ENCODE results near the gene MVD.

The MVD gene

GRCh38 chr16:88633684-88634140 is 29.2 kb downstream of the MVD start:
- H3K36me3 ChIP-seq (ENCODE audit: control insufficient read depth, insufficient read depth, low read length) = no peaks in the 10 kb centered on the region
- H3K4me3 ChIP-seq (ENCODE audit: low read depth, low read length) = no peak overlapping the region
- no peak overlapping the region for H3K27ac ChIP-seq
- no peak for TF ChIP-seq CTCF (IDR thresholded peaks at IDR 0.05)
- no peaks in the 10 kb centered on the region for H3K4me1 ChIP-seq
- H3K79me2 ChIP-seq = no peaks in the 10 kb centered on the region
- H3K4me2 ChIP-seq (ENCODE audit: low read length) = no peak overlapping the region
- H3K27me3 ChIP-seq (ENCODE audit: control insufficient read depth, insufficient read depth, low read length) = no peaks in the 10 kb centered on the region
- no peak overlapping the region for H3K9ac ChIP-seq
- no peaks in the 10 kb centered on the region for H3K9me3 ChIP-seq (ENCODE audit: control insufficient read depth, low read length)
- no peak overlapping the region for H2AFZ ChIP-seq

GRCh38 chr16:88632587-88632930 is 30.3 kb downstream of the MVD start:
- H2AFZ ChIP-seq = no peak overlapping the region
- H3K9me3 ChIP-seq (ENCODE audit: control insufficient read depth, low read length) = no peaks in the 10 kb centered on the region
- H3K79me2 ChIP-seq = no peaks in the 10 kb centered on the region
- H3K4me1 ChIP-seq = no peaks in the 10 kb centered on the region
- H3K27ac ChIP-seq = no peak overlapping the region
- no peak overlapping the region for H3K4me3 ChIP-seq (ENCODE audit: low read depth, low read length)
- no peak overlapping the region for H3K9ac ChIP-seq
- H3K27me3 ChIP-seq (ENCODE audit: control insufficient read depth, insufficient read depth, low read length) = no peaks in the 10 kb centered on the region
- H3K4me2 ChIP-seq (ENCODE audit: low read length) = no peak overlapping the region
- TF ChIP-seq CTCF (IDR thresholded peaks at IDR 0.05) = no peak
- H3K36me3 ChIP-seq (ENCODE audit: control insufficient read depth, insufficient read depth, low read length) = no peaks in the 10 kb centered on the region

GRCh38 chr16:88631920-88632586 is 30.8 kb downstream of the MVD start:
- no peaks in the 10 kb centered on the region for H3K79me2 ChIP-seq
- H3K4me2 ChIP-seq (ENCODE audit: low read length) = no peak overlapping the region
- H3K27me3 ChIP-seq (ENCODE audit: control insufficient read depth, insufficient read depth, low read length) = no peaks in the 10 kb centered on the region
- no peaks in the 10 kb centered on the region for H3K36me3 ChIP-seq (ENCODE audit: control insufficient read depth, insufficient read depth, low read length)
- H3K4me1 ChIP-seq = no peaks in the 10 kb centered on the region
- no peak overlapping the region for H3K27ac ChIP-seq
- H2AFZ ChIP-seq = no peak overlapping the region
- no peak overlapping the region for H3K4me3 ChIP-seq (ENCODE audit: low read depth, low read length)
- TF ChIP-seq CTCF (IDR thresholded peaks at IDR 0.05) = no peak
- H3K9me3 ChIP-seq (ENCODE audit: control insufficient read depth, low read length) = no peaks in the 10 kb centered on the region
- H3K9ac ChIP-seq = no peak overlapping the region

GRCh38 chr16:88631384-88631783 is 31.5 kb downstream of the MVD start:
- Histone ChIP-seq H3K79me2 (no peaks in the 10 kb centered on the region), H3K9ac (no peak overlapping the region), H2AFZ (no peak overlapping the region), H3K27me3 (ENCODE audit: control insufficient read depth, insufficient read depth, low read length) (no peaks in the 10 kb centered on the region), H3K4me2 (ENCODE audit: low read length) (no peak overlapping the region), H3K36me3 (ENCODE audit: control insufficient read depth, insufficient read depth, low read length) (no peaks in the 10 kb centered on the region), H3K9me3 (ENCODE audit: control insufficient read depth, low read length) (no peaks in the 10 kb centered on the region), H3K27ac (no peak overlapping the region), H3K4me1 (no peaks in the 10 kb centered on the region), H3K4me3 (ENCODE audit: low read depth, low read length) (no peak overlapping the region)
- no peak for TF ChIP-seq CTCF (IDR thresholded peaks at IDR 0.05)

GRCh38 chr16:88630941-88631340 is 31.9 kb downstream of the MVD start:
- Histone ChIP-seq H3K4me3 (ENCODE audit: low read depth, low read length) (no peak overlapping the region), H3K9me3 (ENCODE audit: control insufficient read depth, low read length) (no peaks in the 10 kb centered on the region), H3K36me3 (ENCODE audit: control insufficient read depth, insufficient read depth, low read length) (no peaks in the 10 kb centered on the region), H2AFZ (no peak overlapping the region), H3K9ac (no peak overlapping the region), H3K79me2 (no peaks in the 10 kb centered on the region), H3K4me1 (no peaks in the 10 kb centered on the region), H3K27ac (no peak overlapping the region), H3K27me3 (ENCODE audit: control insufficient read depth, insufficient read depth, low read length) (no peaks in the 10 kb centered on the region), H3K4me2 (ENCODE audit: low read length) (no peak overlapping the region)
- TF ChIP-seq CTCF (IDR thresholded peaks at IDR 0.05) = no peak
